Tibial nerve (tissue), 4 donors: ENCODE measurements around the gene SFMBT2. TPM values are rescaled to one million over a fixed set of nuclear protein-coding genes. Genes with fewer than 3 reads are reported as not detected.
"Not testable (repeated sequence)": the region's sequence is repeated elsewhere in the genome, so short reads cannot be mapped to it uniquely, and the experiment has no call there.

Source experiments
- DNase-seq, 2 donors: peaks; one replicate each; pipeline ENCODE4 v3.0.0-alpha.2; 2019; ENCODE audit warnings: low spot score in 2 of 2
- H3K27ac ChIP-seq, 4 donors: fragments of 200-600 bp; sonication (generic) in 3 of 4; one replicate each; pipeline ENCODE4 v1.5.1; 2017 to 2019; ENCODE audit warnings: mild to moderate bottlenecking in 1 of 4
- H3K27me3 ChIP-seq, 2 donors: fragments of 200-600 bp; sonication (generic) in 1 of 2; one replicate each; pipeline versions ENCODE4 v1.5.1 to v1.6.0; 2017 to 2019
- H3K36me3 ChIP-seq, 3 donors: fragments of 200-600 bp; sonication (generic); one replicate each; pipeline ENCODE4 v1.5.1; 2018 to 2019
- H3K4me1 ChIP-seq, 4 donors: fragments of 200-600 bp; sonication (generic) in 3 of 4; one replicate each; pipeline ENCODE4 v1.5.1; 2017 to 2019
- H3K4me3 ChIP-seq, 4 donors: fragments of 200-600 bp; sonication (generic) in 3 of 4; one replicate each; pipeline ENCODE4 v1.5.1; 2017 to 2019; ENCODE audit warnings: mild to moderate bottlenecking in 1 of 4, moderate library complexity in 1 of 4
- H3K9me3 ChIP-seq, 4 donors: fragments of 200-600 bp; sonication (generic) in 3 of 4; one replicate each; pipeline ENCODE4 v1.5.1; 2017 to 2019
- CTCF ChIP-seq, 5 experiments: fragments of 200-600 bp in 3 of 5; fragments of 450-650 bp in 2 of 5; sonication (generic) in 3 of 5; IDR thresholded peaks; one replicate each; pipeline ENCODE4 v1.5.1; 2016 to 2019; ENCODE audit warnings: antibody characterized with exemption in 5 of 5, mild to moderate bottlenecking in 3 of 5, moderate library complexity in 2 of 5
- EP300 ChIP-seq, 2 donors: sonication (generic); formaldehyde crosslinking; IDR thresholded peaks; one replicate each; pipeline ENCODE4 v1.6.1; 2017; ENCODE audit warnings: antibody characterized with exemption in 2 of 2, mild to moderate bottlenecking in 1 of 2
- POLR2A ChIP-seq, 2 donors: fragments of 450-650 bp; IDR thresholded peaks; one replicate each; pipeline ENCODE4 v1.6.1; 2017; ENCODE audit warnings: antibody characterized with exemption in 2 of 2, mild to moderate bottlenecking in 2 of 2, moderate library complexity in 2 of 2
- WGBS, 2 donors: methylation state at CpG; one replicate each; pipeline ENCODE4 v1.1.5; 2018; 5-methylcytosine and 5-hydroxymethylcytosine counted together
- total RNA-seq, 4 donors: library from RNA; depleted of rRNA; stranded (reverse); fragments of >200 nt; gene quantifications; one replicate each; pipeline ENCODE4 v1.1.0, GENCODE V29; 2016

SFMBT2 gene
- total RNA-seq, 4 donors from 2014 or later: 10.2 to 24.0 (median 15.4) TPM

- peaks cover 0 to 5% (median 0%) of the 10 kb centered on the region in 3 donors for H3K36me3 ChIP-seq
- no peak overlapping the region for H3K27ac ChIP-seq
- peaks cover 0 to 7% (median 0%) of the 10 kb centered on the region in 4 donors for H3K4me1 ChIP-seq
- H3K27me3 ChIP-seq: no peaks in the 10 kb centered on the region
- no peak for DNase-seq
- H3K9me3 ChIP-seq: no peaks in the 10 kb centered on the region
- 72 to 73% methylated on average over 17 of the region's 17 CpGs for WGBS, 2 donors
- no peak overlapping the region for H3K4me3 ChIP-seq
- no peak for TF ChIP-seq CTCF (IDR thresholded peaks at IDR 0.05)
- no peak for TF ChIP-seq POLR2A (IDR thresholded peaks at IDR 0.05)
- no peak for TF ChIP-seq EP300 (IDR thresholded peaks at IDR 0.05)
Observed at GRCh38 chr10:7397049-7398035, 13.5 kb downstream of the SFMBT2 start.

- H3K27ac ChIP-seq, DNase-seq, H3K27me3 ChIP-seq, H3K9me3 ChIP-seq, H3K36me3 ChIP-seq, H3K4me3 ChIP-seq: not testable (repeated sequence)
- peaks cover 0 to 10% (median 3%) of the 10 kb centered on the region in 4 donors for H3K4me1 ChIP-seq
- WGBS, 2 donors: 90 to 92% methylated on average over 5 of the region's 5 CpGs
Observed at GRCh38 chr10:7392301-7392700, 18.5 kb downstream of the SFMBT2 start.

- no peaks in the 10 kb centered on the region for H3K27me3 ChIP-seq
- H3K9me3 ChIP-seq: no peaks in the 10 kb centered on the region
- no peak overlapping the region for H3K27ac ChIP-seq
- no peak for TF ChIP-seq EP300 (IDR thresholded peaks at IDR 0.05)
- TF ChIP-seq CTCF (IDR thresholded peaks at IDR 0.05): no peak
- no peak for TF ChIP-seq POLR2A (IDR thresholded peaks at IDR 0.05)
- WGBS, 2 donors: 90 to 98% methylated on average over 6 of the region's 6 CpGs
- H3K36me3 ChIP-seq: no peaks in the 10 kb centered on the region
- peaks cover 0 to 10% (median 3%) of the 10 kb centered on the region in 4 donors for H3K4me1 ChIP-seq
- DNase-seq: no peak
- no peak overlapping the region for H3K4me3 ChIP-seq
Observed at GRCh38 chr10:7391748-7392147, 19.1 kb downstream of the SFMBT2 start.

- H3K27me3 ChIP-seq, DNase-seq, H3K4me3 ChIP-seq, H3K27ac ChIP-seq, H3K36me3 ChIP-seq, H3K9me3 ChIP-seq: not testable (repeated sequence)
- 94 to 95% methylated on average over 6 of the region's 6 CpGs for WGBS, 2 donors
- H3K4me1 ChIP-seq: peaks cover 0 to 10% (median 3%) of the 10 kb centered on the region in 4 donors
Observed at GRCh38 chr10:7390689-7391110, 20.1 kb downstream of the SFMBT2 start.

GRCh38 chr10:7389844-7390243, 21.0 kb downstream of the SFMBT2 start:
- H3K4me1 ChIP-seq: peaks cover 0 to 10% (median 3%) of the 10 kb centered on the region in 4 donors
- H3K4me3 ChIP-seq: no peak overlapping the region
- H3K36me3 ChIP-seq: no peaks in the 10 kb centered on the region
- H3K27ac ChIP-seq: no peak overlapping the region
- no peaks in the 10 kb centered on the region for H3K27me3 ChIP-seq
- WGBS, 2 donors: 57 to 58% methylated on average over 3 of the region's 3 CpGs
- H3K9me3 ChIP-seq: no peaks in the 10 kb centered on the region
- DNase-seq: no peak
- TF ChIP-seq POLR2A (IDR thresholded peaks at IDR 0.05): no peak
- no peak for TF ChIP-seq CTCF (IDR thresholded peaks at IDR 0.05)
- no peak for TF ChIP-seq EP300 (IDR thresholded peaks at IDR 0.05)

- TF ChIP-seq CTCF (IDR thresholded peaks at IDR 0.05) (no peak), EP300 (IDR thresholded peaks at IDR 0.05) (no peak), POLR2A (IDR thresholded peaks at IDR 0.05) (no peak)
- H3K9me3 ChIP-seq: no peaks in the 10 kb centered on the region
- H3K27ac ChIP-seq: no peak overlapping the region
- H3K27me3 ChIP-seq: no peaks in the 10 kb centered on the region
- DNase-seq: no peak
- H3K4me3 ChIP-seq: no peak overlapping the region
- H3K36me3 ChIP-seq: no peaks in the 10 kb centered on the region
- 74 to 81% methylated on average over 2 of the region's 2 CpGs for WGBS, 2 donors
- peaks cover 0 to 10% (median 3%) of the 10 kb centered on the region in 4 donors for H3K4me1 ChIP-seq
Observed at GRCh38 chr10:7389346-7389745, 21.5 kb downstream of the SFMBT2 start.
